Measurements from ENCODE around the gene RRP8. TPM values are rescaled to one million over a fixed set of nuclear protein-coding genes. Genes with fewer than 3 reads are reported as not detected.

Gene RRP8
- total and polyA plus RNA-seq, 10 of the 15 experiments (the other 5 are each of a cell fraction or from before 2014, with no cell fraction given): 4.7 to 51.2 (median 23.9) TPM

DNA sequence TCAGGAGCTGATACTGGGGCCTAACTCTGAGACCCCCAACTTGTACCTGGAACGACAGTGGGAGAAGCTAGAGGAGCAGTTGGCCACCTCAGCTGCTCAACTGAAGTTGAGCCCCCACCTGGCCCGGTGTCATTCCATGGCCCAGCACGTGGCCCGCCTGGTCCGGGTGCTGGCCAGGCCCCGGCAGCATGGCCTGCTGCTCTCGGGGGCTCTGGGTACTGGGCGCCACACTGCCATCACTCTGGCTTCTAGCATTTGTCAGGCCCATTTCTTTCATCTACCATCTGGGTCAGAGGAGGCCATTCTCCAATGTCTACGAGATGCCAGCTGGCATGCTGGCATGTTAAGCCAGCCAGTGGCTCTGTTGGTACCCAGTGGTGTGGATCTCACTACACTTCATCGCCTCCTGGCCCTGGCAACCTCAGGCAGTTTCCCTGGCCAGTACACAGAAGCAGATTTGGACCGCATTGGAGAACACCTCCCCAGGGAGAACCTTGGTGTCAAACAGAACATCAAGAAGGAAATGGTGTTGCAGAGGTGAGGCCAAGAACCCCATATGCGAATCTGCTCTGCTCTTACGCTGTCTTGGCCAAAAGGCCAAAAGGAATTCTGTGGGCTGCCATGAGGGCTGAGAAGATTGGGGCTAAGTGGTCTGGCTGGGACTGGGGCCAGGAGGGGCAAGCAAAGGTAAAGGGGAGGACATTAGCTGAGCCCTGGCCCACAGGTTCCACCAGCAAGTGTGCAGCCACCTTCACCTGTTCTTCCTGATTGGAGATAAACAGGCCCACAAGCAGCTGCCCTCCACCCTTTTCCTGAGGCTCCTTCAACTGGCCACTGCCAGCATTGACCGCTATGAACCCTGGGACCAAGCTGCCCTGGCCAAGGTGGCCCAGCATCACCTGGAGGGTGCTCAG is 45.4 kb downstream of the RRP8 start:
- ATAC-seq (no peak), DNase-seq (ENCODE audit: low read depth, low spot score) (no peak), FAIRE-seq (no peak)
- Histone ChIP-seq H3K9me3 (replicated peaks; ENCODE audit: control insufficient read depth, insufficient read depth, low read length) (no peaks in the 10 kb centered on the region), H3K4me1 (ENCODE audit: control insufficient read depth, insufficient read depth, low read length) (no peaks in the 10 kb centered on the region), H3K27me3 (replicated peaks in 1 of 2; ENCODE audit: control insufficient read depth in 2 of 2, insufficient read depth in 2 of 2, low read length in 1 of 2) (no peaks in the 10 kb centered on the region), H3K4me3 (no peak overlapping the region), H4K20me1 (ENCODE audit: control insufficient read depth, insufficient read depth) (no peaks in the 10 kb centered on the region), H3K9ac (ENCODE audit: control insufficient read depth, insufficient read depth, low read length) (no peak overlapping the region), H3K36me3 (ENCODE audit: control insufficient read depth in 2 of 2, insufficient read depth in 2 of 2, low read length in 1 of 2) (no peaks in the 10 kb centered on the region), H3K27ac (ENCODE audit: control insufficient read depth, insufficient read depth) (no peak overlapping the region), H3K79me2 (ENCODE audit: control insufficient read depth, insufficient read depth, low read length) (no peaks in the 10 kb centered on the region), H2AFZ (ENCODE audit: control insufficient read depth, low read depth, low read length) (no peak overlapping the region), H3K4me2 (ENCODE audit: control insufficient read depth, insufficient read depth) (no peak overlapping the region)
- in situ Hi-C loops (cut with MboI): no loop called here
- intact Hi-C loops (cut with micrococcal nuclease; ENCODE audit: unreplicated experiment): loop anchor here (1.0 kb wide), 1 partner anchor 19 kb away; no protein-coding TSS in a partner anchor
- CTCF ChIA-PET: interaction anchor here (0.9 kb wide), 1 partner anchor 50 kb away, joined by 3 read pairs; no protein-coding TSS in a partner anchor
- WGBS (ENCODE audit: insufficient coverage, insufficient replicate concordance, low lambda C conversion rate, missing lambda C conversion rate): 93% methylated on average over 14 of the region's 14 CpGs
- POLR2A ChIA-PET: no interaction called here
- TF ChIP-seq ZBED1 (IDR thresholded peaks at IDR 0.05; ENCODE audit: borderline replicate concordance): no peak
- TF ChIP-seq, protein P1, sequence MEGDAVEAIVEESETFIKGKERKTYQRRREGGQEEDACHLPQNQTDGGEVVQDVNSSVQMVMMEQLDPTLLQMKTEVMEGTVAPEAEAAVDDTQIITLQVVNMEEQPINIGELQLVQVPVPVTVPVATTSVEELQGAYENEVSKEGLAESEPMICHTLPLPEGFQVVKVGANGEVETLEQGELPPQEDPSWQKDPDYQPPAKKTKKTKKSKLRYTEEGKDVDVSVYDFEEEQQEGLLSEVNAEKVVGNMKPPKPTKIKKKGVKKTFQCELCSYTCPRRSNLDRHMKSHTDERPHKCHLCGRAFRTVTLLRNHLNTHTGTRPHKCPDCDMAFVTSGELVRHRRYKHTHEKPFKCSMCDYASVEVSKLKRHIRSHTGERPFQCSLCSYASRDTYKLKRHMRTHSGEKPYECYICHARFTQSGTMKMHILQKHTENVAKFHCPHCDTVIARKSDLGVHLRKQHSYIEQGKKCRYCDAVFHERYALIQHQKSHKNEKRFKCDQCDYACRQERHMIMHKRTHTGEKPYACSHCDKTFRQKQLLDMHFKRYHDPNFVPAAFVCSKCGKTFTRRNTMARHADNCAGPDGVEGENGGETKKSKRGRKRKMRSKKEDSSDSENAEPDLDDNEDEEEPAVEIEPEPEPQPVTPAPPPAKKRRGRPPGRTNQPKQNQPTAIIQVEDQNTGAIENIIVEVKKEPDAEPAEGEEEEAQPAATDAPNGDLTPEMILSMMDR (IDR thresholded peaks at IDR 0.05 in 2 of 3, conservative IDR thresholded peaks at IDR 0.05 in 1 of 3; ENCODE audit: control insufficient read depth in 2 of 3, extremely low read depth in 1 of 3, insufficient read depth in 1 of 3, low read depth in 3 of 3, low read length in 3 of 3): no peak
- no peak for TF ChIP-seq ZBTB33 (IDR thresholded peaks at IDR 0.05)
- TF ChIP-seq EED (IDR thresholded peaks at IDR 0.05; ENCODE audit: low read depth): no peak
- no peak for TF ChIP-seq NFIC (IDR thresholded peaks at IDR 0.05; ENCODE audit: low read depth, low read length)
- no peak for TF ChIP-seq LARP7 (IDR thresholded peaks at IDR 0.05)
- no peak for TF ChIP-seq ZZZ3 (IDR thresholded peaks at IDR 0.05; ENCODE audit: control insufficient read depth, insufficient read length, low read depth)
- TF ChIP-seq SREBF1 (IDR thresholded peaks at IDR 0.05; ENCODE audit: low read length): no peak
- TF ChIP-seq BRCA1 (IDR thresholded peaks at IDR 0.05; ENCODE audit: low read depth, low read length): no peak
- no peak for TF ChIP-seq SUZ12 (IDR thresholded peaks at IDR 0.05; ENCODE audit: unreplicated experiment)
- no peak for TF ChIP-seq MYB (IDR thresholded peaks at IDR 0.05; ENCODE audit: borderline replicate concordance, low read depth, low read length)
- TF ChIP-seq TAF1 (IDR thresholded peaks at IDR 0.05; ENCODE audit: borderline replicate concordance, low read depth, low read length): no peak
- no peak for TF ChIP-seq SIX5 (IDR thresholded peaks at IDR 0.05; ENCODE audit: low read depth, low read length, severe bottlenecking)
- no peak for TF ChIP-seq RBBP5 (conservative IDR thresholded peaks at IDR 0.05)
- no peak for TF ChIP-seq ESRRA (IDR thresholded peaks at IDR 0.05; ENCODE audit: low read length)
- no peak for TF ChIP-seq CHD2 (IDR thresholded peaks at IDR 0.05; ENCODE audit: borderline replicate concordance, low read depth, low read length)
- TF ChIP-seq, protein P2, sequence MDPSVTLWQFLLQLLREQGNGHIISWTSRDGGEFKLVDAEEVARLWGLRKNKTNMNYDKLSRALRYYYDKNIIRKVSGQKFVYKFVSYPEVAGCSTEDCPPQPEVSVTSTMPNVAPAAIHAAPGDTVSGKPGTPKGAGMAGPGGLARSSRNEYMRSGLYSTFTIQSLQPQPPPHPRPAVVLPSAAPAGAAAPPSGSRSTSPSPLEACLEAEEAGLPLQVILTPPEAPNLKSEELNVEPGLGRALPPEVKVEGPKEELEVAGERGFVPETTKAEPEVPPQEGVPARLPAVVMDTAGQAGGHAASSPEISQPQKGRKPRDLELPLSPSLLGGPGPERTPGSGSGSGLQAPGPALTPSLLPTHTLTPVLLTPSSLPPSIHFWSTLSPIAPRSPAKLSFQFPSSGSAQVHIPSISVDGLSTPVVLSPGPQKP (IDR thresholded peaks at IDR 0.05; ENCODE audit: low read depth, low read length): no peak
- TF ChIP-seq RAD51 (IDR thresholded peaks at IDR 0.05): no peak
- no peak for TF ChIP-seq ASH2L (IDR thresholded peaks at IDR 0.05; ENCODE audit: borderline replicate concordance, low read depth)
- TF ChIP-seq BACH1 (IDR thresholded peaks at IDR 0.05; ENCODE audit: borderline replicate concordance): no peak
- no TSS peak for BruUV-seq (replicated peaks)
- RAD21 ChIA-PET (ENCODE audit: unreplicated experiment): no interaction called here
- SMC1A ChIA-PET (ENCODE audit: uncharacterized antibody, unreplicated experiment): interaction anchor here (0.7 kb wide), 1 partner anchor 17 kb away, joined by 3 read pairs; no protein-coding TSS in a partner anchor

Data from GM12878 (cell line).